Fibroblast of pulmonary artery (primary cell): ENCODE data around the gene PLXDC2.
A peak's percentile ranks its signal among the peaks of the same experiment; 100 is the strongest.
"Not testable (repeated sequence)": the region's sequence is repeated elsewhere in the genome, so short reads cannot be mapped to it uniquely, and the experiment has no call there.

Experiments
- DNase-seq: peaks from one replicate; pipeline ENCODE4 v3.0.0-alpha.2; 2010; ENCODE audit warnings: low read depth
- H3K4me3 ChIP-seq: replicated peaks from 2 replicates; pipeline ENCODE4 v1.5.1; 2011; ENCODE audit warnings: low read depth, mild to moderate bottlenecking, control low read depth, low read length, moderate library complexity
- TF ChIP-seq, protein P1 (sequence below): IDR thresholded peaks from 2 replicates; pipeline ENCODE4 v1.5.1; 2011; ENCODE audit warnings: mild to moderate bottlenecking, control low read depth, low read length, inconsistent platforms; ENCODE audit errors: missing control alignments

PLXDC2 gene

DNA sequence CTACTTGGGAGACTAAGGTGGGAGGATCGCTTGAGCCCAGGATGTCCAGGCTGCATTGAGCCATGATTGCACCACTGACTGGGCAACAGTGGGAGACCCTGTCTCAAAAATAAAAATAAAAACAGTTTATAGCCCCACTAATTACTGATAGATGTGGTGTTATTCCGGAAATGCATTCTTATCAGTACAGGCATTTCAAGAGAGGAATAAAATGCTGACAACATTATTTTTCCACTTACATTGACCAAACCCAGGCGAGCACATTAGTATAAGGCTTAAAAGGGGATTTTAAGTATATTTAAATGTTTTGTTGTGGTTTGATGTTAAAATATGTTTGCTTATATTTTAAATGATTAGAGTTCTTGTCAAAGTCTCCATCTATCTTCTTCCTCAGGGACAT, 359.5 kb downstream of the PLXDC2 start:
- TF ChIP-seq, protein P1, sequence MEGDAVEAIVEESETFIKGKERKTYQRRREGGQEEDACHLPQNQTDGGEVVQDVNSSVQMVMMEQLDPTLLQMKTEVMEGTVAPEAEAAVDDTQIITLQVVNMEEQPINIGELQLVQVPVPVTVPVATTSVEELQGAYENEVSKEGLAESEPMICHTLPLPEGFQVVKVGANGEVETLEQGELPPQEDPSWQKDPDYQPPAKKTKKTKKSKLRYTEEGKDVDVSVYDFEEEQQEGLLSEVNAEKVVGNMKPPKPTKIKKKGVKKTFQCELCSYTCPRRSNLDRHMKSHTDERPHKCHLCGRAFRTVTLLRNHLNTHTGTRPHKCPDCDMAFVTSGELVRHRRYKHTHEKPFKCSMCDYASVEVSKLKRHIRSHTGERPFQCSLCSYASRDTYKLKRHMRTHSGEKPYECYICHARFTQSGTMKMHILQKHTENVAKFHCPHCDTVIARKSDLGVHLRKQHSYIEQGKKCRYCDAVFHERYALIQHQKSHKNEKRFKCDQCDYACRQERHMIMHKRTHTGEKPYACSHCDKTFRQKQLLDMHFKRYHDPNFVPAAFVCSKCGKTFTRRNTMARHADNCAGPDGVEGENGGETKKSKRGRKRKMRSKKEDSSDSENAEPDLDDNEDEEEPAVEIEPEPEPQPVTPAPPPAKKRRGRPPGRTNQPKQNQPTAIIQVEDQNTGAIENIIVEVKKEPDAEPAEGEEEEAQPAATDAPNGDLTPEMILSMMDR = no peak

DNA sequence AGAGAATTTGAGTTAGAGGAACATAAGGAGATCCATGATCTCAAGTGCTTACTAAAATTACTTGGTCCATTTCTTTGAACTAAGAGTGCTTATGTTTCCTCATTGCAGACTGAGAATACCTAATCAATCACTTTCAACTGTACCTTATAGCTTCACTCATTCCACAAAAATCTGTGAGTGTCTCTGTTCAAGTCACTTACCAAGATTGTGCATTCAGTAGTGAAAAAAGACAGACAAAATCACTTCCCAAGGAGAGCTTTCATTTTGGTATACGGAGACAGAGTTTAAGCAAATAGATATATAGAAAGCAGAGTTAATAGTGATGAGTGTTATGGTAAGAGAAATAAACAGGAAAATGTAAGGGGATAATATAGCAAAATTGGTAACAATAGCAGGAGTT, 364.5 kb downstream of the PLXDC2 start:
- DNase-seq = no peak
- TF ChIP-seq, protein P1 = no peak
- no peak overlapping the region for H3K4me3 ChIP-seq

More for the DNA sequence above, 359.5 kb downstream of the PLXDC2 start:
- H3K4me3 ChIP-seq = no peak overlapping the region
- DNase-seq = no peak

DNA sequence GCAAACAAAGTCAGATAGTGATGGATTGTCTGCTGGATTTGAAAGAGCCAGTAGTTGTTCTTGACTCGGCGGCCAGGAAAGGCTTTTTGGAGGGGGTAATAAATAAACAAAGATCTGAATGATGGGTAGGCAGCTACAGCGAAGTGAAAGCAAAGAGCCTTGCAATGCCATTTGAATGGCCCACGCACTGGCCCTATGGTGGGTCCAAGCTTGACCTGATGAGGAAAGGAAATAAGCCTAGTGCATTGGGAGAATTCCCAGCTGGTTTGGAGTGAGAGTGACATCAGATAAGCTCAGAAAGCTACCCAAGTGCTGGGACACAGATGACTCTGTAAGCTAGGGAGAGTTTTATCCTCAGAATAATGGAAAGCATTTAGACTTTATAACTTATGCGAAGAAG, 365.2 kb downstream of the PLXDC2 start:
- DNase-seq = no peak
- TF ChIP-seq, protein P1 = no peak
- no peak overlapping the region for H3K4me3 ChIP-seq

DNA sequence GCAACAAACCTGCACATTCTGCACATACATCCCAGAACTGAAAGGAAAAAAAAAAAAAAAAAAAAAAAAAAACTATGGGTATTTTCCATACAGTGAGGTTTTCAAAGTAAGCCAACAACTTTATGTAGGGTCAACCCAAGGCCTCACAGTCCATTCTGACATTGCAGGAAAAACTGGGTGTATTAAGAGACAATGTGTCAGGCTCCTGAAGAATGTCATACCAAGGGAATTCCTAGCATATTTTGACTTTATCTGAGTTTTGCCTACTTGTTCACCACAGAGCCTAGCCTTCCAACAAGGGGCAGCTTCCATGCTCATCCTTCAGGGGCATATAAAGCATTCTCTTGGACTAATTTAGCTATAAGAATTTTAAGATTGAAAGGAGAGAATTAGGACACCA, 368.9 kb downstream of the PLXDC2 start:
- TF ChIP-seq, protein P1 = no peak
- DNase-seq = peak; percentile 11
- no peak overlapping the region for H3K4me3 ChIP-seq

DNA sequence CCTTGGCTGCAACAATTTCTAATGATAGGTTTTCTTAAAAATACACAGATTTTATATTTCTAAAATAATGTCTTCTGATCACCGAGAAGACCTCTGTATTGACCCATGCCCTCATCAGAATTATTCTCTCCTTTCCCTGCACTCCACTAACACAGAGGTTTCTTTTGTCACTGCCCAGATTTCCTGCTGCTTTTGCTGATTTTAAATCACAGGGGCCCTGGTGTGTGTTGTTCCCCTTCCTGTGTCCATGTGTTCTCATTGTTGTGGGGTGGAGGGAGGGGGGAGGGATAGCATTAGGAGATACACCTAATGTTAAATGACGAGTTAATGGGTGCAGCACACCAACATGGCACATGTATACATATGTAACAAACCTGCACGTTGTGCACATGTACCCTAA, 375.2 kb downstream of the PLXDC2 start:
- not testable (repeated sequence) for DNase-seq

DNA sequence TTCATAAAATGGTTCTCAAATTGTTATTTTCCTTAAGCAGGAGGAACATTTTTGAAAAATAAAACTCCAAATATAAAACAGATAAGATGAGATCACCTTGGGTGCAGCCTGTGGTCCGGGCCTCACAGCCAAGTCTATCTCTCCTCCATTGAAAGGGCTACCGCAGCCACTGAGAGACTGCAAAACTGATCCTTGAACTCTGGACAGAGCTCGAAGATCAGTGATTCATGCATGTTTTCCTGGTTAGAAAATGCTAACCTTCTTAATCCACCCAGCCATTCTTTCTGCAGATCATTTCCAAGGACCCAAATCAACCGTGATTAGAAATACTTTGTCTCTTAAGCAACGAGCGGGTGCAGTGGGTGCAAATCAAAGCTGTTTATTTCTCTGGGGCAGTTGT, 378.8 kb downstream of the PLXDC2 start:
- TF ChIP-seq, protein P1 = no peak
- no peak for DNase-seq
- H3K4me3 ChIP-seq = no peak overlapping the region

More for the DNA sequence above, 375.2 kb downstream of the PLXDC2 start:
- H3K4me3 ChIP-seq = not testable (repeated sequence)

DNA sequence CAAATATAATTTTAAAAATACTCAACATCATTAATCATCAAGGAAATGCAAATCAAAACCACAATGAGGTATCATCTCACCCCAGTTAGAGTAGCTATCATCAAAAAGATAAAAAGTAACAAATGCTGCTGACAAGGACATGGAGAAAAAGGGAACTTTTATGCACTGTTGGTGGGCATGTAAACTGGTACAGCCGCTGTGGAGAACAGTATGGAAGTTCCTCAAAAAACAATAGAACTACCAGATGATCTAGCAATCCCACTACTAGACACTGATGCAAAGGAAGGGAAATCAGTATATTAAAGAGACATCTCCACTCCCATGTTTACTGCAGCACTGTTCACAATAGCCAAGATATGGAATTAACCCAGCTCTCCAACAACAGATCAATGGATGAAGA, 384.5 kb downstream of the PLXDC2 start:
- TF ChIP-seq, protein P1 = no peak
- no peak for DNase-seq

More for the DNA sequence above, 384.5 kb downstream of the PLXDC2 start:
- no peak overlapping the region for H3K4me3 ChIP-seq
